Activated CD4-positive, CD25-positive, alpha-beta regulatory T cell treated with anti-CD3 and anti-CD28 coated beads, Interleukin-2, amount 50 U/mL, for 24 hours (primary cell): ENCODE measurements around the gene DPEP1.
A peak's percentile ranks its signal among the peaks of the same experiment; 100 is the strongest.
"Not testable (repeated sequence)": the region's sequence is repeated elsewhere in the genome, so short reads cannot be mapped to it uniquely, and the experiment has no call there.

Experiments
- ATAC-seq, 2 donors: fragments of 150-1000 bp; cut with Tn5 transposase; one replicate each; pipeline ENCODE4 v1.10.0; 2021; ENCODE audit warnings: mild to moderate bottlenecking in 1 of 2, moderate library complexity in 1 of 2

Gene DPEP1

GRCh38 chr16:89620406-89620841 is 7.0 kb downstream of the DPEP1 start:
- ATAC-seq, result no peak

- no peak for ATAC-seq
Observed at GRCh38 chr16:89621136-89621697, 7.8 kb downstream of the DPEP1 start.

GRCh38 chr16:89621698-89622409 is 8.4 kb downstream of the DPEP1 start:
- no peak for ATAC-seq

GRCh38 chr16:89623511-89624261 is 10.2 kb downstream of the DPEP1 start:
- ATAC-seq, result no peak

- ATAC-seq, result no peak
Observed at GRCh38 chr16:89624777-89625761, 11.6 kb downstream of the DPEP1 start.

GRCh38 chr16:89629827-89630610 is 16.6 kb downstream of the DPEP1 start:
- ATAC-seq, result peak in 1 of 2 donors; percentile 33

GRCh38 chr16:89633064-89633631 is 19.7 kb downstream of the DPEP1 start:
- no peak for ATAC-seq

GRCh38 chr16:89634463-89635385 is 21.3 kb downstream of the DPEP1 start:
- ATAC-seq, result not testable (repeated sequence)

GRCh38 chr16:89636663-89637062 is 23.2 kb downstream of the DPEP1 start:
- no peak for ATAC-seq

- no peak for ATAC-seq
Observed at GRCh38 chr16:89637379-89637778, 23.9 kb downstream of the DPEP1 start.

- ATAC-seq, result no peak
Observed at GRCh38 chr16:89638455-89638854, 25.0 kb downstream of the DPEP1 start.

GRCh38 chr16:89639385-89639784 is 25.9 kb downstream of the DPEP1 start:
- no peak for ATAC-seq

- ATAC-seq, result no peak
Observed at GRCh38 chr16:89641458-89642119, 28.1 kb downstream of the DPEP1 start.

GRCh38 chr16:89642574-89642973 is 29.1 kb downstream of the DPEP1 start:
- no peak for ATAC-seq

- ATAC-seq, result no peak
Observed at GRCh38 chr16:89643769-89644300, 30.4 kb downstream of the DPEP1 start.

GRCh38 chr16:89645122-89645521 is 31.7 kb downstream of the DPEP1 start:
- no peak for ATAC-seq

GRCh38 chr16:89646270-89646669 is 32.8 kb downstream of the DPEP1 start:
- no peak for ATAC-seq

- no peak for ATAC-seq
Observed at GRCh38 chr16:89646906-89647305, 33.5 kb downstream of the DPEP1 start.

- no peak for ATAC-seq
Observed at GRCh38 chr16:89651584-89651983, 38.1 kb downstream of the DPEP1 start.
